HG03064 (cell line): ENCODE results near the gene ANKRD27.
"Not testable (repeated sequence)": the region's sequence is repeated elsewhere in the genome, so short reads cannot be mapped to it uniquely, and the experiment has no call there.

Experiments used
- ATAC-seq: cut with Tn5 transposase; IDR thresholded peaks from one replicate; pipeline ENCODE4 v1.9.1; 2021; ENCODE audit warnings: low read depth; ENCODE audit not compliant: unreplicated experiment

ANKRD27 gene

DNA sequence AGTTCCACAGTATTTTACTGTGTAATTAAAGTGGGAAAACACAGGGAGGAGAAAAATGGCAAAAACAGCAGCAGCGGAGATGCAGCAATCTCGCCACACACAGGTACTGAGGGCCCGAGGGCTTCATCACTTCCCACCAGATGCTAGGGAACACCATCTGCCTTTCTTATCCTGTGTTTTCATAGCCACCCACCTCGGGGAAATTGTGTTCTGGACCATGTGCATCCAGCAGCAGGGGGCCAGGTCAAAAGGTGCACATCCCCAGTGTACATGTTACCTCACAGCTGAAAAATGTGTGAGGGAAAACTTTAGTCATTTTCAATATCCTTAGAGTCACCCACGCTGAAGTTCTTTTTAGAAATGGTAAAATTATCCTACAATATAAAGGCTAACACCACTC, 63.8 kb downstream of the ANKRD27 start:
- no peak for ATAC-seq

DNA sequence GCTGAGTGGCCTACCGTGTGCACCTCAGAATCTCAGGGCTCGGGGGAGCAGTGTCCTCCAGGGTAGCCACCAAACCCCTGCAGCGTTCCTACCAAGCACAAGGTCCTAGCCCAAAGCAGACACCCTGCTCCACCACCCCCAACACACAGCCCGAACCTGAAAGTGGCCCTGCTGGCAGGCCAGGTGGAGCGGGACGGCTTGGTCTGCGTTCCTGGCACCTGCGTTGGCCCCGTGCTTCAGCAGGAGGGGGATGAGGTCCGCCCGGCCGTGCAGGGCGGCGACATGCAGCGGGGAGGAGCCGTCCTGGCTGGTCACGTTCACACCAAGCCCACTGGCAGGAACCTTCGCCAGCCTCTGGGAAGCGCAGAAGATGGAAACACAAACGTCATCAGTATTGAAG, 67.5 kb downstream of the ANKRD27 start:
- ATAC-seq, result no peak

- ATAC-seq, result no peak
Observed at GRCh38 chr19:32606289-32606688, 68.7 kb downstream of the ANKRD27 start.

GRCh38 chr19:32605544-32605943, 69.4 kb downstream of the ANKRD27 start:
- ATAC-seq, result no peak

GRCh38 chr19:32603961-32604360, 71.0 kb downstream of the ANKRD27 start:
- no peak for ATAC-seq

DNA sequence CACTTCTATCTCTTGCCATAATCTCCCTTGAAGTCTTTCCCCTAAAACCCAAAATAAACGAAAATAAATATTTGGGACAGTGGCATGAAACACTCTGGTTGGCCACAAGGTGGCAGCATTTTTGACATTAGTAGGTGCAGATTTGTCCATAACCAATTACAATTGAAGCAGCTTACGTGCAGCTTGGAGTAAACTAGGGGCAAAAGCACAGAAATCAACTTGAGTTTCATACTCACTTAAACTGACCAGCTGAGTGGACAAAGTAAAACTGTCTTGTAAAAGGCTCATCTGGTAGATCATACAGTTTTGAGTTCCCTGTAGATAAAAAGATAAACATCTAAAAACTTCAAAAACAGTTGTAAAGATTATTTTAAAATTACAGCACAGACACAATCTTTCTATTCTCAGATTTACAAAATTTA, 75.2 kb downstream of the ANKRD27 start:
- no peak for ATAC-seq

DNA sequence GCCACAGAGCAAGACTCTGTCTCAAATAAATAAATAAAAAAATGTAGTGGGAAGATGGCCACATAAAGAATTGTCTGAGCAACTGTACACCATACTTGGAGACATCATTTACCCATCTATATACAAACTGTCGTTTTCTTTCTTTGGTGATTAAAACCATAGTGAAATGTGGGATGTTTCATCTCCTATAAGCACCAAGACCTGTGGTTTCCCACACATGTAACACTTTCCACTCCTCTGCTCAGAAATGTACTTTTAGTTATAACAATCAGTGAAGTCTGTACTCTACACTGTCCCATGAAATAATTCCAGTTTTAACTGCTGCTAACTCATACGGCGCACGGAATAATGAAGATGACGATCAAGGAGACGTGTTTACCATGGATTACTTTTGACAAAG, 75.7 kb downstream of the ANKRD27 start:
- no peak for ATAC-seq

DNA sequence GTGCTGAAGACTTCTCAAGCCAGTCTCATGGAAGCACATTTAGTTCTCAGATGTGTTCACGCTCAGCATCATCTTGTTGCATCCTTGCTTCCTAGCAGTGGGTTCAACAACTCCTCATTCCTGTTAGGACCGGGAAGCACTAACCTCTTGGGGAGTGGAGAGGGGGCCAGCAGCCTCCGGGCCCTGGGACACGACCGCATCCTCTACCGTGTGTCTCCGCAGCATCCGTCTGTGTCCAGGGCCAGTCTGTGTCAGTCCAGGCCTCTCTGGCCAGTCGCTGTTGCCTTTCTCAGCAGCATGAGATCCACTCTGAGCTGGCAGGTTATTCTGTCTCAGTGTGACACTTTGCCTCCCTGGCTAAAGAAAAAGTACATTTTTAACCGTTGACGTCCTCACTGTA, 77.0 kb downstream of the ANKRD27 start:
- no peak for ATAC-seq

DNA sequence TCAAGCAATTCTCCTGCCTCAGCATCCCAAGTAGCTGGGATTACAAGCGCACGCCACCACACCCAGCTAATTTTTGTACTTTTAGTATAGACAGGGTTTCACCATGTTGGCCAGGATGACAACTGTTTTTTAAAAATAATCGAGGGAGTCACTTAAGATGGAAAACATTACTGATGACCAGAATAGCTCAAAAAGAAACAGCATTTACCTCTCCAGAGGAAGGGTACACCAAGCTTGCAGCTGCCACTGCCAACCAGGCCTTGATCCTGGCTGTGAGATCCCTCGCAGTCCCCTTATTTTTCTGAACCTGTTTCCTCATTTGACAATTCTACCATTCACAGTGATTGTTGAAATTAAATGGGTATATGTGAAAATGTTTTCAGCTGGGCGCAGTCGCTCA, 79.5 kb downstream of the ANKRD27 start:
- no peak for ATAC-seq

DNA sequence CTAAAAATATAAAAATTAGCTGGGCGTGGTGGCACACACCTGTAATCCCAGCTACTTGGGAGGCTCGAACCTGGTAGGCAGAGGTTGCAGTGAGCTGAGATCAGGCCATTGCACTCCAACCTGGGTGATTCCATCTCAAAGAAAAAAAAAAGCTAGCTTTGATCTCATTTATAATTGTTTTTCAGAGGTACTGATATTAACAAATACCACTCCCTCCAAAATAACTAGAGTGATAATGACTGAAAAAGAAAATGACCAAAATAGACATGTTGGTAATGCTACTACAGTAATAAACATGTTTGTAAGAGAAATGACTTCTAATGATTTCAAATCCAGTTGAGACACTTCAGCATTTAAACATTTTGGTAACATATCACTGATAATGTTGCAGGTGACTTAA, 81.0 kb downstream of the ANKRD27 start:
- ATAC-seq, result no peak

GRCh38 chr19:32587747-32588504, 87.1 kb downstream of the ANKRD27 start:
- not testable (repeated sequence) for ATAC-seq

DNA sequence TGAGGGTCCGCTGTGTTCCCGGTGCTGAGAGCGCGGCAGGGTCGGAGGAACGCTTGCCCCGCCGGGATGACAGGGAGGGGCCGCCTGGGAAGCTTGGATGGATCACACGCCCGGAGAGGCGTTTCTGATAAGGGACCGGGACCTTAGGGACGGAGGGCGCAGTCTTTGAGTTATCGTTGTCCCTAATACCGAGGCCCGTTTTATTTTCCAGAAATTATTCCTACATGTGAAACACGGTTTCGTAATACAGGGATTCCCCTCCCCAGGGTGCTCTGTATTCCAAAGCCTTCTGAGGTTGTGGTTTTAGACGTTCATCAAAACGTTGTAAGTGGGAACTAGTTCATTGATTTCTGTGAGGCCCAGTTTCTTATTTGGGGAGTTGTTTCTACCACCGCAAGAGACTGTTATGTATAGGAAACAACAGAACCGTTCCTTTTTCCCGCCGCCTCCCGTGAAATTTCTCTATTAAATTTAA, 93.2 kb downstream of the ANKRD27 start:
- ATAC-seq, result no peak

DNA sequence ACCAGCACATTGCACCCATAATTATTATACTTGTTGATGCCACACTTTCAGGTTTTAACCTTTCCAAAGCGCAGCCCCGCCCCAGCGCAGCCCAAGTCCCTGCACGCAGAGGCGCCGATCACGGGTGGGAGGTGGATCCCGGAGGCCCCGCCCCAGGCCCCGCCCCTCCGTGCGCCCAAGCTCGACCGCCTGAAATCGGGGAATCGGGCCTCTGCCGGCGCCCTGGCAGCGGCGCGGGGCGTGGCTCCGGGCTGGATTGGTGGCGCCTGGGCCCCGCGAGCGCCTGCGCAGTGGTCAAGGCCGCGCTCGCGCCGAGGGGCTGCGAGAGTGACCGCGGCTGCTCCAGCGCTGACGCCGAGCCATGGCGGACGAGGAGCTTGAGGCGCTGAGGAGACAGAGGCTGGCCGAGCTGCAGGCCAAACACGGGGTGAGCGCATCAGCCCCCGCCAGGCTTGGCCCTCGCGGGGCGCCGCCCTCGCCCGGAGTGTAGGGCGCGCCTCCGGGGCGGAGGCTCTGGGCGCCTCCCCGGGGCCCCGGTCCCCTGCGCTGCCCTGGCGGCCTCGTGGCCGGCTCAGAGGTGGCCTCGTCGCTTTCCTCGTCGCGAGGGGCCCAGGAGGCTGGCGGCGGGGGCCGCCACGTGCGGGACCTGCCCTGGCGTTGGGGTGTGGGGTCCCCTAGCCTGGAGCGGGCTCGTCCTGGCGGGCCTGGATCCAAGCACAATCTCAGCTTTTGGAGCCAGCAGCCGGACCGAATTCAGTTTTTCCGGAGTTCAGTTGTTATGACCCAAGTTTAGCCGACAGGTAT, 93.9 kb downstream of the ANKRD27 start, which contains the start of gene PDCD5:
Gene PDCD5 (plus strand): TSS at position 290 of the 804 bp plus-strand sequence. CDS start 72 bp downstream, at position 362.
- peak; percentile 91 for ATAC-seq

DNA sequence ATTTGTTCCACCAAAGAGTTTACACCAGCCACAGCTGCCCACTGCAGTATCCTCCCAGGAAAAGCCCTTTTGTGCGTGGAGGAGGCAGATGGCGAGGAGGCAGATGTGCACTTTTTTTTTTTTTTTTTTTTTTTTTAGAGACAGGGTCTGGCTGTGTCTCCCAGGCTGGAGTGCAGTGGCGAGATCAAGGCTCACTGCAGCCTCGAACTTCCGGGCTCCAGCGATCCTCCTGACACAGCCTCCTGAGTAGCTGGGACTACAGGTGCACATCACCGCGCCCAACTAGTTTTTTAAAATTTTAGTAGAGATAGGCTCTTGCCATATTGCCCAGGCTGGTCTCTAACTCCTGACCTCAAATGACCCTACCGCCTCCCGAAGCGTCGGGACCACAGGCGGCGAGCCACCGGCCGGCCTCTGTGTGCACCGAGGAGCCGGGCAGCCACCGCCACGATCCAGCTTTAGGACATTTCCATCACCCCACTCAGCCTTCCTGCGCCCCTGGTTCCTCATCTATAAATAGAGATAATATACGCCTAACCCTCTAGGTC, 94.6 kb downstream of the ANKRD27 start:
- peak; percentile 6 for ATAC-seq

GRCh38 chr19:32576790-32577189, 98.2 kb downstream of the ANKRD27 start:
- ATAC-seq, result no peak

GRCh38 chr19:32573492-32573794, 101.5 kb downstream of the ANKRD27 start:
- no peak for ATAC-seq

DNA sequence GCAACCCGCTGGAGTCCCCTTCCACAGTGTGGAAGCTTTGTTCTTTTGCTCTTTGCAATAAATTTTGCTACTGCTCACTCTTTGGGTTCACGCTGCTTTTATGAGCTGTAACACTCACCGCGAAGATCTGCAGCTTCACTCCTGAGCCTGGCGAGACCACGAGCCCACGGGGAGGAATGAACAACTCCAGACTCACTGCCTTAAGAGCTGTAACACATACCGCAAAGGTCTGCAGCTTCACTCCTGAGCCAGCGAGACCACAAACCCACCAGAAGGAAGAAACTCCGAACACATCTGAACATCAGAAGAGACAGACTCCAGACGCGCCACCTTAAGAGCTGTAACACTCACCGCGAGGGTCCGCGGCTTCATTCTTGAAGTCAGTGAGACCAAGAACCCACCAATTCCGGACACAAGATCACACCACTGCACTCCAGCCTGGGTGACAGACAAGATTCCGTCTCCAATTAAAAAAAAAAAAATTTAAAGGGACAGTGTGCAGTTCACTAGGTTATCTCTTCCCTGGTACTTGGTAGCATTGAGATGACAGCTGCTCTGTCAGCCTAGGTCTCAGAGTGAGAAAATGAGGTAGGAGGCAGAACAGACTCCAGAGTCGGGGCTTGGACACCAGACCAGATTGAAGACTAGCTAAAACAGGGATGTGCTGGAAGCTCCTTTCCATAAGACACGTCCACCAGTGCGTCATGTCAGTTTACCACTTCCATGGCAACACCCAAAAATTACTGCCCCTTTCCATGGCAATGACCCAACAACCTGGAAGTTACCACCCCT, 102.1 kb downstream of the ANKRD27 start:
- not testable (repeated sequence) for ATAC-seq

DNA sequence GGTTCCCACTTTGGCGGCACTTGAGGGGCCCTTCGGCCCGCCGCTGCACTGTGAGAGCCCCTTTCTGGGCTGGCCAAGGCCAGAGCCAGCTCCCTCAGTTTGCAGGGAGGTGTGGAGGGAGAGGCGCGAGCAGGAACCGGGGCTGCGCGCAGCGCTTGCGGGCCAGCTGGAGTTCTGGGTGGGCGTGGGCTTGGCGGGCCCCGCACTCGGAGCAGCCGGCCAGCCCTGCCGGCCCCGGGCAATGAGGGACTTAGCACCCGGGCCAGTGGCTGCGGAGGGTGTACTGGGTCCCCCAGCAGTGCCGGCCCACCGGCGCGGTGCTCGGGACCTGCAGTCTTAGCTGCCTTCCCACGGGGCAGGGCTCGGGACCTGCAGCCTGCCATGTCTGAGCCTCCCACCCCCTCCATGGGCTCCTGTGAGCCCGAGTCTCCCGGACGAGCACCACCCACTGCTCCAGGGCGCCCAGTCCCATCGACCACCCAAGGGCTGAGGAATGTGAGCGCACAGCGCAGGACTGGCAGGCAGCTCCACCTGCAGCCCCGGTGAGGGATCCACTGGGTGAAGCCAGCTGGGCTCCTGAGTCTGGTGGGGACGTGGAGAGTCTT, 103.4 kb downstream of the ANKRD27 start:
- ATAC-seq, result not testable (repeated sequence)

DNA sequence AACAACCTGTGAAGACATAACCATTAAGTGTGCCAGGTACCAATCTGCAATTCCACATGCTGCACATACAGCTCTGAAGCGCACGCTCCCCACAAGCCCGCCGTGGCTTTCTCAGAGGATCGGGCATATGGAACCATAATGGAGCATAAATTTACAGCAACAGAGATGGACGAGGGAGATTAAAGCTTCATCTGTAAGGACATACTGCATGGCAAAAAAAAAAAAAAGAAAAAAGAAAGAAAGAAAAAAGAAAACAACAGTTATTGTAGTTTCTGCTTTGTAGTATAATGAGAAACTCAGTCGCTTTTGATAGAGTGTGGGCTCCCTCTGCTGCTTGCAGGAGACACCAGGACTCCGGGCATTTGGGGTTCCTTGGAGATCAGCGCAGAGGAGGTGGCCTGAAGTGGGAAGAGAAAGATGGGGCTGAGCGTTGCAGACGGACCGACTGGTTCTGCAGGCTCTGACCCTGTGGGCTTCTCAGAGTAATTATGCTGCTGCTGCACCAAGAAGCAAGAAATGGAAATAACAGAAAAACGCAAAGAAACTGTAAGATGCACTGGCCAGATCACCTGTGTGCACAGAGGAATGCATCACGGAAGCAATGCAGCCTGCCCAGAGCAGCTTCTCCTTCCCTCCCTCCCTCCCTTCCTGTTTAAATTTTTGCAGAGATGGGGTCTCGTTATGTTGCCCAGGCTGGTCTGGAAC, 104.7 kb downstream of the ANKRD27 start:
- ATAC-seq, result no peak

- no peak for ATAC-seq
Observed at GRCh38 chr19:32567486-32567885, 107.5 kb downstream of the ANKRD27 start.
